Fibroblast of the aortic adventitia (primary cell): ENCODE results near the gene RNF220. TPM values are rescaled to one million over a fixed set of nuclear protein-coding genes. Genes with fewer than 3 reads are reported as not detected.
A peak's percentile ranks its signal among the peaks of the same experiment; 100 is the strongest.

Source experiments
- DNase-seq: peaks from one replicate; pipeline ENCODE4 v3.0.0-alpha.2; 2010; ENCODE audit warnings: low read depth
- H3K4me3 ChIP-seq: 2 replicates; pipeline ENCODE4 v1.5.1; 2011; ENCODE audit warnings: low read depth, mild to moderate bottlenecking, control low read depth, low read length, moderate library complexity
- CTCF ChIP-seq: IDR thresholded peaks from 2 replicates; pipeline ENCODE4 v1.5.1; 2011; ENCODE audit warnings: mild to moderate bottlenecking, low read length, control low read depth, inconsistent platforms; ENCODE audit not compliant: insufficient read depth
- total RNA-seq: library from RNA; depleted of rRNA; stranded (reverse); fragments of >200 nt; gene quantifications from 2 replicates; pipeline ENCODE4 v1.2.3, GENCODE V29; 2012; ENCODE audit warnings: low replicate concordance

RNF220 gene
- total RNA-seq, 1 donor: 51.2 TPM

- TF ChIP-seq CTCF: no peak
- H3K4me3 ChIP-seq: no peak overlapping the region
- no peak for DNase-seq
These were observed 107.3 kb downstream of the RNF220 start for GRCh38 chr1:44512313-44512885.

GRCh38 chr1:44513111-44513510 lies 108.1 kb downstream of the RNF220 start:
- no peak overlapping the region for H3K4me3 ChIP-seq
- no peak for TF ChIP-seq CTCF
- DNase-seq: no peak

- no peak for DNase-seq
- no peak overlapping the region for H3K4me3 ChIP-seq
- TF ChIP-seq CTCF: no peak
These were observed 109.6 kb downstream of the RNF220 start for GRCh38 chr1:44514673-44515072.

- peak; percentile 36 for DNase-seq
- no peak overlapping the region for H3K4me3 ChIP-seq
- TF ChIP-seq CTCF: no peak
These were observed 110.4 kb downstream of the RNF220 start for GRCh38 chr1:44515416-44515815.

GRCh38 chr1:44519035-44519676 lies 114.1 kb downstream of the RNF220 start:
- DNase-seq: no peak
- TF ChIP-seq CTCF: no peak
- no peak overlapping the region for H3K4me3 ChIP-seq

- no peak for DNase-seq
- no peak for TF ChIP-seq CTCF
These were observed 116.5 kb downstream of the RNF220 start for GRCh38 chr1:44521378-44522080.

More at GRCh38 chr1:44521378-44522080, 116.5 kb downstream of the RNF220 start:
- no peak overlapping the region for H3K4me3 ChIP-seq
